Cardiac fibroblast (primary cell): ENCODE measurements around the gene MACROD2.

Experiments used
- DNase-seq, 2 donors: peaks; one replicate each; pipeline versions ENCODE4 v3.0.0 to v3.0.0-alpha.2; 2010; ENCODE audit warnings: low read depth in 2 of 2
- H3K4me3 ChIP-seq, 2 donors: replicated peaks in 1 of 2; 1 replicate in 1 of 2; 2 replicates in 1 of 2; pipeline ENCODE4 v1.5.1; 2011; ENCODE audit warnings: low read depth in 2 of 2, low read length in 2 of 2, mild to moderate bottlenecking in 2 of 2, moderate library complexity in 1 of 2
- TF ChIP-seq, protein P1 (sequence below): IDR thresholded peaks from one replicate; pipeline ENCODE4 v1.5.1; 2011; ENCODE audit warnings: low read depth, mild to moderate bottlenecking, low read length, inconsistent platforms

The MACROD2 gene

GRCh38 chr20:15179781-15180180 lies 1184.5 kb downstream of the MACROD2 start:
- TF ChIP-seq, protein P1, sequence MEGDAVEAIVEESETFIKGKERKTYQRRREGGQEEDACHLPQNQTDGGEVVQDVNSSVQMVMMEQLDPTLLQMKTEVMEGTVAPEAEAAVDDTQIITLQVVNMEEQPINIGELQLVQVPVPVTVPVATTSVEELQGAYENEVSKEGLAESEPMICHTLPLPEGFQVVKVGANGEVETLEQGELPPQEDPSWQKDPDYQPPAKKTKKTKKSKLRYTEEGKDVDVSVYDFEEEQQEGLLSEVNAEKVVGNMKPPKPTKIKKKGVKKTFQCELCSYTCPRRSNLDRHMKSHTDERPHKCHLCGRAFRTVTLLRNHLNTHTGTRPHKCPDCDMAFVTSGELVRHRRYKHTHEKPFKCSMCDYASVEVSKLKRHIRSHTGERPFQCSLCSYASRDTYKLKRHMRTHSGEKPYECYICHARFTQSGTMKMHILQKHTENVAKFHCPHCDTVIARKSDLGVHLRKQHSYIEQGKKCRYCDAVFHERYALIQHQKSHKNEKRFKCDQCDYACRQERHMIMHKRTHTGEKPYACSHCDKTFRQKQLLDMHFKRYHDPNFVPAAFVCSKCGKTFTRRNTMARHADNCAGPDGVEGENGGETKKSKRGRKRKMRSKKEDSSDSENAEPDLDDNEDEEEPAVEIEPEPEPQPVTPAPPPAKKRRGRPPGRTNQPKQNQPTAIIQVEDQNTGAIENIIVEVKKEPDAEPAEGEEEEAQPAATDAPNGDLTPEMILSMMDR = no peak
- no peak for DNase-seq
- H3K4me3 ChIP-seq = no peak overlapping the region

- H3K4me3 ChIP-seq = no peak overlapping the region
- DNase-seq = no peak
- TF ChIP-seq, protein P1 = no peak
These were observed 1190.0 kb downstream of the MACROD2 start for GRCh38 chr20:15185322-15185721.

DNA sequence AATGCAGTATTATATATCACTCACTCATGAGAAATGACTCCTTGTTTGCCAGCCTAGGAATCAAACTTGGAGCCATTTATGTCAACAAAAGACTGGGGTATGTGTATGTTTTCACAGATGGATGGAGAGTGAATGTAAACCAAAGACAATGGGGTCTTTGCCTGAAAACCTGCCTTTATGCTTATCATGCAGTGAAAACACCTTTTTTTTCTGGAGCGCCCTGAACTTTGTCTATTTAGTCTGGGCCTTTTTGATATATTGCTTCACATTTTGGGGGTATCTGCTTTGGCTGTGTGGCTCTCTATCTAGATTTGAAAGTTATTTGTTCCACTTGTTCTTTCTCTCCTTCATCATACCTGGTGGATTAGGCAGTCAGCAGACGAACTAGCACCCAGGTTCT lies 1190.6 kb downstream of the MACROD2 start:
- H3K4me3 ChIP-seq = no peak overlapping the region
- no peak for DNase-seq
- TF ChIP-seq, protein P1 = no peak

DNA sequence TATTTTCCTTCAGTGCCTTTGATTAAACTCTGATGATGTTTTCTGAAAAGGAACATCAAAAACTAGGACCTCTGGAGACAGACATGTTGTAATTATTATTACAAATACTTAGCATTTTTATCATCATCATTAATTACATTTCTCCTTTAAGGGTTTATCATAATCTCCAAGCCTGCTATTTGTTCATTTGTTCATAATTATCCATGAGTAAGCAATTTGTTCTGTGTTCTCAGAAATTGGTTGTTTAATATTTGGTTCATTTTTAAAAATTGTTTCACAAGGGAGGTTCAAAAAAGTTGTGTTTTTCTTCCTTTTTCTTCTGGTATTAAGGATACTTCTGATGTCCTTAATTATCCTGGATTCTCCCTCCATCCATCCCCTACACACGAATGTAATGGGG lies 1192.3 kb downstream of the MACROD2 start:
- no peak for DNase-seq
- TF ChIP-seq, protein P1 = no peak

DNA sequence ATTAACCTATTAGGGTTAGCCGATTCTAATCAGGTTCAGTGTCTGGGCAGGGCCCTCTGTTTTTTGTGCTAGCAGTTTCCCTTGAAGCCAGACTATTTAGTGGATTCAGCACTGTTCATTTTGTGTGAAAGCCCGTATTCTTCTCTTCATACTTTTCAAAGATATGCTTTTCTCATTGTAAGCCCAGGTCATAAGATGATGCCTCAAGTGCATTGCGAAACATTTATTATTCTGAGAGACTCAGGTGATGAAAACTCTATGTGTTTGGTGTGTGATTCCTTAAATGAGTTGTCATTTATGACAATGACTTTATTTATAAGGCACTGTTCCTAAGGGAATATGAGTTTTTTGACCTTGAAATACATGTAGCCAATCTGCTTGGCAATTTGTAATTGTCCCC lies 1193.1 kb downstream of the MACROD2 start:
- DNase-seq = no peak
- no peak overlapping the region for H3K4me3 ChIP-seq
- TF ChIP-seq, protein P1 = no peak

More for the DNA sequence above, 1192.3 kb downstream of the MACROD2 start:
- H3K4me3 ChIP-seq = no peak overlapping the region

- H3K4me3 ChIP-seq = no peak overlapping the region
- DNase-seq = no peak
- TF ChIP-seq, protein P1 = no peak
These were observed 1195.9 kb downstream of the MACROD2 start for GRCh38 chr20:15191082-15191723.

GRCh38 chr20:15195378-15195777 lies 1200.1 kb downstream of the MACROD2 start:
- DNase-seq = no peak
- H3K4me3 ChIP-seq = no peak overlapping the region
- TF ChIP-seq, protein P1 = no peak
